Kidney (tissue), 14 donors: ENCODE data around the gene MIX23. TPM values are rescaled to one million over a fixed set of nuclear protein-coding genes. Genes with fewer than 3 reads are reported as not detected.

Experiments
- DNase-seq, 5 donors: peaks; one replicate each; pipeline ENCODE4 v3.0.0-alpha.2; 2013 to 2020
- FAIRE-seq: peaks from 2 replicates; lab custom pipeline; 2012; peaks lifted over from hg19 to GRCh38; lab: Jason Lieb, UNC
- H3K27ac ChIP-seq, 2 donors: one replicate each; pipeline ENCODE4 v1.7.0; 2013; ENCODE audit warnings: low read depth in 2 of 2, low read length in 2 of 2, inconsistent platforms in 1 of 2
- H3K27me3 ChIP-seq: one replicate; pipeline ENCODE4 v1.7.1; 2013; ENCODE audit warnings: low read length, inconsistent platforms; ENCODE audit not compliant: control insufficient read depth, insufficient read depth
- H3K36me3 ChIP-seq, 3 donors: one replicate each; pipeline versions ENCODE4 v1.7.0 to v1.7.1; 2013; ENCODE audit warnings: low read length in 3 of 3, control low read depth in 1 of 3, inconsistent platforms in 1 of 3; ENCODE audit not compliant: insufficient read depth in 3 of 3, control insufficient read depth in 2 of 3
- H3K4me1 ChIP-seq, 3 donors: one replicate each; pipeline versions ENCODE4 v1.7.0 to v1.7.1; 2013; ENCODE audit warnings: low read length in 3 of 3, inconsistent platforms in 1 of 3, low read depth in 1 of 3; ENCODE audit not compliant: control insufficient read depth in 2 of 3, insufficient read depth in 2 of 3
- H3K4me3 ChIP-seq, 3 donors: one replicate each; pipeline versions ENCODE4 v1.7.0 to v1.8.1; 2013; ENCODE audit warnings: low read length in 3 of 3, control low read depth in 1 of 3, inconsistent platforms in 1 of 3
- H3K9ac ChIP-seq, 3 donors: one replicate each; pipeline versions ENCODE4 v1.7.0 to v1.7.1; 2013; ENCODE audit warnings: low read length in 3 of 3, control low read depth in 1 of 3, inconsistent platforms in 1 of 3
- H3K9me3 ChIP-seq, 3 donors: one replicate each; pipeline versions ENCODE4 v1.7.0 to v1.7.1; 2013; ENCODE audit warnings: low read length in 3 of 3, control low read depth in 1 of 3, inconsistent platforms in 1 of 3; ENCODE audit not compliant: control insufficient read depth in 2 of 3, insufficient read depth in 1 of 3
- CTCF ChIP-seq: IDR thresholded peaks from 3 replicates; pipeline ENCODE4 v1.5.1; 2012; ENCODE audit warnings: mild to moderate bottlenecking, moderate library complexity, borderline replicate concordance; ENCODE audit not compliant: insufficient read depth; ENCODE audit errors: extremely low read depth
- intact Hi-C: fragments of 100-400 bp; cut with DNase I; formaldehyde crosslinking; loops from one replicate; pipeline ENCODE4 v1.11.1; 2022
- polyA plus RNA-seq: library from polyadenylated mRNA; stranded (reverse); fragments of 350-450 nt; fragmentation: Illumina TruSeq; extraction: RNeasy Lipid Tissue Mini Kit (QIAGEN cat#74804); gene quantifications from one replicate; pipeline ENCODE4 v1.2.3, GENCODE V29; 2014; ENCODE audit warnings: low read depth, low replicate concordance; ENCODE audit not compliant: insufficient read depth
- total RNA-seq: library from RNA; stranded (reverse); fragmentation: NEBNext Ultra II Directional; extraction: Animal tissue kit (Norgen Biotek cat#: 25700); gene quantifications from one replicate; pipeline ENCODE4 v1.2.1, GENCODE V29; 2021
- donor health status: control.
- donor health status: control.
- donor health status: control.
- donor health status: control.
- donor health status: control.
- donor health status: DM: yes; HTN: yes; CAD: no.
- donor health status: Normal renal cell carcinoma (clear cell type).

The MIX23 gene
- total and polyA plus RNA-seq, 2 donors from 2014 or later = 27.9 to 84.0 TPM

GRCh38 chr3:122390665-122391064 is 7.6 kb upstream of the MIX23 start:
- H3K27ac ChIP-seq = no peak overlapping the region
- FAIRE-seq = no peak

GRCh38 chr3:122389892-122390291 is 6.9 kb upstream of the MIX23 start:
- Histone ChIP-seq H3K4me3 (no peak overlapping the region), H3K27ac (no peak overlapping the region), H3K27me3 (no peaks in the 10 kb centered on the region), H3K4me1 (peaks cover 0 to 15% (median 2%) of the 10 kb centered on the region in 3 donors), H3K9me3 (no peaks in the 10 kb centered on the region), H3K36me3 (peaks cover 0 to 4% (median under 1%) of the 10 kb centered on the region in 3 donors), H3K9ac (no peak overlapping the region)
- intact Hi-C loops = loop anchor here (10.0 kb wide), 1 partner anchor 295 kb away; the partner anchor contains the start of gene PARP14
- DNase-seq (no peak), FAIRE-seq (no peak)
- TF ChIP-seq CTCF = no peak

More at GRCh38 chr3:122390665-122391064, 7.6 kb upstream of the MIX23 start:
- Histone ChIP-seq H3K36me3 (peaks cover 0 to 4% (median 2%) of the 10 kb centered on the region in 3 donors), H3K4me1 (peaks cover 0 to 11% (median 2%) of the 10 kb centered on the region in 3 donors), H3K27me3 (no peaks in the 10 kb centered on the region), H3K4me3 (no peak overlapping the region), H3K9me3 (no peaks in the 10 kb centered on the region), H3K9ac (no peak overlapping the region)
- peak in 2 of 5 donors; percentile 16 to 63 for DNase-seq
- no peak for TF ChIP-seq CTCF
- intact Hi-C loops = loop anchor here (10.0 kb wide), 1 partner anchor 294 kb away; the partner anchor contains the start of gene PARP14

- no peak for DNase-seq
- intact Hi-C loops = no loop called here
- H3K36me3 ChIP-seq = peaks cover 0 to 3% (median 0%) of the 10 kb centered on the region in 3 donors
These were observed 6.2 kb upstream of the MIX23 start for GRCh38 chr3:122389197-122389596.

More at GRCh38 chr3:122389197-122389596, 6.2 kb upstream of the MIX23 start:
- Histone ChIP-seq H3K9me3 (no peaks in the 10 kb centered on the region), H3K4me3 (no peak overlapping the region), H3K9ac (no peak overlapping the region), H3K4me1 (peaks cover 0 to 15% (median 2%) of the 10 kb centered on the region in 3 donors), H3K27ac (no peak overlapping the region), H3K27me3 (no peaks in the 10 kb centered on the region)
- no peak for TF ChIP-seq CTCF
- FAIRE-seq = no peak
